Suppressor macrophage treated with lipopolysaccharide for 4 hours (primary cell): Measurements from ENCODE around the gene KAZALD1.
A peak's percentile ranks its signal among the peaks of the same experiment; 100 is the strongest.

Source experiments
- DNase-seq: peaks from one replicate; pipeline ENCODE4 v3.0.0-alpha.2; 2020

The KAZALD1 gene

GRCh38 chr10:101070098-101070497 is 8.3 kb downstream of the KAZALD1 start:
- DNase-seq: no peak

DNA sequence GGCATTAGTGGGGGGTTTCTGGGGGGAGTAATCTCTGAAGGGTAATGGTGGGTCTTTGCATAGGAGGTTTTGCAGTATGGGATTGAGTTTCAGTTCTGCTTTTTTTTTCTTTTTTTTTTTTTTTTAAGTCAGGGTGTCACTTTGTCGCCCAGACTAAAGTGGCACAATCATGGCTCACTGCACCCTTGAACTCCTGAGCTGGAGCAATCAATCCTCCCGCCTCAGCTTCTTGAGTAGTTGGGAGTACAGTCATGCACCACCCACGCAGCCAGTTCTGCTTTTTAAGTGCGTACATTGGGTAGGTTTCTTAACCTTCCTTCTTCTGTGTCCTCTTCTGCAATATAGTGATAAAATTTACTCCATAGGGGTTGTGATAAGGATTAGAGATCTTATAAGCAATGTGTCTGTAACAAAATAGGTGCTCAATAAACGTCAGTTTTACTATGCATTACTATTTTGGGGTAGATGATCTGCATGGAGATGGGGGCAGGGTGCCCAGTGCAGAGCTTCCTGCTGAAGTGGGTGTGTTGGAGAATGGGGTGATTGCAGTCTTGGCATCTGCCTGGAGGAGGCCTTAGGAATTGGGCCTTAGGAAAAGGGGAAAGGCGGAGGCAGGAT is 9.6 kb downstream of the KAZALD1 start:
- DNase-seq: peak; percentile 99

GRCh38 chr10:101071885-101072433 is 10.2 kb downstream of the KAZALD1 start:
- no peak for DNase-seq

DNA sequence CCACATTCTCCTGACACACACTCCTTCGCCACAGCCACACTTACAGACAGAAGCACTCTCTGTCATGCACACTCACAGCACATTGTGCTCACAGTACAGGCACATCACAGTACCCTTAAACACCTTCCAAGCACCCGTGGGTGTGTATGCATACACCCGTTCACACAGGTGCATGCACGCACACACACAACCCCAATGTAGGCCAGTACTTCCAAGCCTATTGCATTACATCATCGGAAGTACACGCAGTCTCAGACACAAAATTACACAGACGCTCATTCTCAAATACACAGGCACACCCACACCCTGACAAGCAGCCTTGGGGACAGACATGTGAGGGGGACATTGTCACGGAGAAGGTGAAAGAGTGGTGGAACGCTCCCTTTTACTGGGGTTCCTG is 11.1 kb downstream of the KAZALD1 start:
- no peak for DNase-seq

DNA sequence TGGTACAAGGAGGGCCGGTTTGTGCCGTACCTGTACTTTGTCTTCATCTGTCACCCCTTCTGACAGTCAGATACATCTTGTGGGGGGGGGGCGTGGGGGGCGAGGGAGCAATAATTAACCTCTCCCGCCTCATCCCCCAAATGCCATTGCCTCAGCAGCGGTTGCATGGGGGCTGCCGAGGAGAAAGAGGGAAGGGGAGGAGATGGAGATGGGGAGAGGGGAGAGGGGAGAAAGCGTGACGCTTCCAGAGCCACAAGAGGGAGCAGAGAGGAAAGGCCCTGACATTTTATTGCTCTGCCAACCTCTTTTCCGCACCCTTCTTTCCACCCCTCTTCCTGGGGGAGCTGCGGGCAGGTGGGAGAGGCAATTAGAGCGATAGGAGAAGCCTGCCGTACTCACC is 11.8 kb downstream of the KAZALD1 start:
- DNase-seq: no peak

DNA sequence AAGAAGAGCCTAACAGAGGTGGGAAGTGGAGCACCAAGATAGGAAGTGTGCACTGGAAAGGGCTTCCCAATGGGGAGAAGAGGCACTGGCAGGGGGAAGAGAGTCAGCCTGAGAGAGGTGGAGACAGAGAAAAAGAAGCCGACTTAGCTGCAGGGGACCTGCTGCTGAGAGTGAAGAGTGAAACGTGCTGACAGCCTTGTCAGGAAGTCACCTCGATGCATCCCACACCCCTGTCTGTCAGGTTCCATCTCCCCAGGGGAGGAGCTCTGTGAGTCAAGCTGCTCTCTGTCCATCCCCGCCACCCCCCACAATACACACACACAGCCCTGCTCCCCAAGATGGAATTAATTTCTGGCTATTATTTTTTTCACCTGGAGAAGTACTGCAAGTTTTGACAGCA is 14.0 kb downstream of the KAZALD1 start:
- DNase-seq: no peak

- DNase-seq: no peak
Measured at GRCh38 chr10:101076630-101077029, 14.8 kb downstream of the KAZALD1 start.

DNA sequence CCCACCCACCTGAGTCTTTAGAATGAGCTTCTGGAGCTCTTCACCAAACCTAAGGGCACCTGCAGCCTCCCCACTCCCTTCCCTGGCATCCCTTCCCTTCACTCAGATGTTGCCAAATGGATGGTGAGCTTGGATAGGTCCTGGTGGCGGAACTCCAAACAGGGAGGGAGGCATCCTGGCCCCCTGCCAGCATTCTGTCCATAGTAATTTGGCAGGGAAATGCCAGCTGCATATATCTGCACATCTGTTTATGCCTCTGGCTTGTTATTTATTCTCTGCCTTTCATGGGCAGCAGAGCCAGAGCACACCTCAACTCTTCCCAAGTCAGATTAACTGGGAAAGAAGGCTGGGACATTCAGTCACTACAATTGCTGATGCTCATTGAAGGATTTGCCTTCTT is 18.1 kb downstream of the KAZALD1 start:
- DNase-seq: no peak

DNA sequence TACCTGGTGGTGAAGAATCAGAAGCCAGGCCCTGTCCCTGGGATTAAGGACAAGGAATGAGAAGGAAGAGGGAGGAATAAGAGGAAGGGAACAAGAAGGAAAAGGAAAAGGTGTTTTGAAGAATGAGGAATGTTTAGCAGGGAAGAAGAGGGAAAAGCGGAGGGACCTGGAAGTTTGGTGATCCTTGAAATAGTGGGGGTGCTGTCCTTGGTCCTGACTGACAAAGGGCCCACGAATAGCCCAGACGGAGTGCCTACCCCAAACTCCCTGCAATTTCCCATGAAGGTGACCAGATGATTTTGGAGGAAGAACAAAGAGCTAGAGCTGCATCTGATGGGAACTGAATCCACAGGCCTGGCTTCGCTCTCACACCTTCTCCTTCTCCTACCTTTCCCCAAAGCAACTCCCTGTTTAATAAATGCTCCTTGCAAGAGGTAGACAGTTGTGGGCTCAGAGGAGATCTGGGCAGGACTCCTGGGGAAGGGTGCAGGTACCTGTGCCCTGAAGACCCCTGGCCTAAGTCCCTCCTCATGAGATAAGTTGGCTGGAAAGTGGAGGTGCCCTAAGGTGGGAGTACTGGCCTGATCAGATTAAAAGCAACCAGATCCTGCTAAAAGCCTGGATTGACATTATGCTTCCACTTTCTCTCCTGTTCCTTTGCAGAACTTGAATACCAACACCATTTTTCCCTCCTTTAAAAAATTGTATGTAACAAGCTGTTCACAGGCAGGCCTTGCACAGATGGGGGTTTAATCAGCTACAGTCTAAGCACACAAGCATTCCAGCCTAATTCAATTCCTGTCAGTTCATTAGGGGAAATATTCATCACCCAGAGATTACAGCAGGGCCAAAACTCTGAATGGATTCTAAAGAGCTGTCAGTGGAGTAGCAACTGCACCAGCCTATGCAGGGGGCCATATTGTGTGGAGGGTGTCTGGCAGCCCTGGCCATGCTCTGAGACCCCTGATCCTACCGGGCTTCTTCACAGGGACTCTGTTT is 19.4 kb downstream of the KAZALD1 start:
- no peak for DNase-seq

GRCh38 chr10:101085846-101086245 is 24.1 kb downstream of the KAZALD1 start:
- no peak for DNase-seq

- DNase-seq: no peak
Measured at GRCh38 chr10:101087376-101087775, 25.6 kb downstream of the KAZALD1 start.

DNA sequence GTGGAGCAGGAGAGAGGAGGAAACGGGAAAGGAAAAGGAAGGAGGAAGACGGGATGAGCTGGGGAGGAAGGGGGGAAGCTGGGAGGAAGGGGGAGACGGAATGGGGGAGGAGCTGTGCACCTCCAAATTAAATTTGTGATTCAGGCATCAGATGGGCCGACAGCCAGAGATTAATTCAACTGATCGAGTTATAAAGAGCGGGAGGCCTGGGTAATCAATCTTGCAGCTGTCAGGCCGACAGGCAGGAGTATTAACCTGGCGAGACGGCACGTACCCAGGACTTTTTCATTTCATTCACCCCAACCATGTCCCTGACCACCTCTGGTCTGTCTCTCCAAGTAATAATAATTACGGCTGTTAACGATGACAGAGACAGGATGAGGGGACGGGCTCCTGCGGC is 26.2 kb downstream of the KAZALD1 start:
- no peak for DNase-seq

DNA sequence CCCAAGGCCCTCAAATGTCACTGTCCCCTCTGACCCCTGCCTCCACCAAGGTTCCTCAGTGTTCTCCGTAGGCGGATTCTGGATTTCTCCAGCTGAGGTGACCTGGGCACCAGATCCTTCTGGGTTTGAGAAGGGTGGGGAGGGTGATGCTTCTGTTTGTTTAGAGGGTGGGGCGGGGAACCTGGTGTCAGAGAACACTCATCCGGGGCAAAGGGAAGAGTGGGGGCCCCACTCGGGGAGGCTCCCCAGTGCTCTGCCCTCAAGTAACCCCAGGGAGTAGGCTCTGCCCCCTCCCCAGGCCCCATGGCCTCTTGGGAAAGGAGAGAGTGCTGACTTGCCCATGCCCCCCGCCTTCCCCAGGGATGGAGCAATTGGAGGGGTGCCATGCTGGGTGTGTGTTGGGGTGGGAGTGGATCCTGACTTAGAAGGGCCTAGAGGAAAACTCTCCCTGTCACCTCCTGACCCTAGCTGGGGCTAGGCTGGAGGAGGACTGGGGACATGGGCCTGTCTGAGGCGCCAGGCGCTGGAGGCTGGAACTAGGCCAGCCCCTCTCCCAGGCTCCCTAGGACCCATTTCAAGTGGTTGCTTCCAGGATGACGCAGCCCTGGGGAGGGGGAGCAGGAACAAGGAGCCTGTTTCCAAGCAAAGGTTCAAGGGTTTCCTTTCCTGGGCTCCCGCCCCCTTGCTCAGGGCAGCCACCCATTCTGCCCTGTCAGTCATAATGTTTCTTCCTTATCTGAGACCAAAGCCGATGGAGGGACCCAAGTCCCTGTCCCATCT is 27.9 kb downstream of the KAZALD1 start:
- DNase-seq: no peak

GRCh38 chr10:101090597-101090996 is 28.8 kb downstream of the KAZALD1 start:
- DNase-seq: no peak

GRCh38 chr10:101091546-101092290 is 29.9 kb downstream of the KAZALD1 start:
- DNase-seq: no peak

DNA sequence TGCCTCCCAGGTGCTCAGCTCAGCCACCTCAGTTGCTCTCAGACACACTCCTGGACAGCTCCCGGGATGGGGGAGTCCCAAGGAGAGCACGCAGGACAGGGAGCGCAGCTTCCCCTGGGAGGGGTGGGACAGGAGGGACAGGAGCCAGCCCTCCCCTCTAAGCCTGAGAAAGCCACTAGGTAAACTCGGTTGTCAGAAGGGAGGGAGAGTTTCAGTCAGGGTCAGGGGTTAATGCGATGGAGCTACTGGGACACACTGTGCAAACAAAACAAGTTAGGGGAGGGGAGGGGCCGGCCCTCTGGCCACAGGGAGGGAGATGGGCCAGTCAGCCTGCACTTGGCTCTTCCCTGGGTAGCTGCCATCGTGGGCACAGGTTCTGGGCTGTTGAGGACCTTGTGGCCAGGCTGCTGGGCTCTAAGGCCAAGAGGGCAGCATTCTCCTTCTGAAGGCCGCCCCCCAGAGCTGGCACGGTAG is 31.1 kb downstream of the KAZALD1 start:
- DNase-seq: no peak

- DNase-seq: no peak
Measured at GRCh38 chr10:101094121-101094879, 32.5 kb downstream of the KAZALD1 start.

- DNase-seq: no peak
Measured at GRCh38 chr10:101095004-101095403, 33.2 kb downstream of the KAZALD1 start.

DNA sequence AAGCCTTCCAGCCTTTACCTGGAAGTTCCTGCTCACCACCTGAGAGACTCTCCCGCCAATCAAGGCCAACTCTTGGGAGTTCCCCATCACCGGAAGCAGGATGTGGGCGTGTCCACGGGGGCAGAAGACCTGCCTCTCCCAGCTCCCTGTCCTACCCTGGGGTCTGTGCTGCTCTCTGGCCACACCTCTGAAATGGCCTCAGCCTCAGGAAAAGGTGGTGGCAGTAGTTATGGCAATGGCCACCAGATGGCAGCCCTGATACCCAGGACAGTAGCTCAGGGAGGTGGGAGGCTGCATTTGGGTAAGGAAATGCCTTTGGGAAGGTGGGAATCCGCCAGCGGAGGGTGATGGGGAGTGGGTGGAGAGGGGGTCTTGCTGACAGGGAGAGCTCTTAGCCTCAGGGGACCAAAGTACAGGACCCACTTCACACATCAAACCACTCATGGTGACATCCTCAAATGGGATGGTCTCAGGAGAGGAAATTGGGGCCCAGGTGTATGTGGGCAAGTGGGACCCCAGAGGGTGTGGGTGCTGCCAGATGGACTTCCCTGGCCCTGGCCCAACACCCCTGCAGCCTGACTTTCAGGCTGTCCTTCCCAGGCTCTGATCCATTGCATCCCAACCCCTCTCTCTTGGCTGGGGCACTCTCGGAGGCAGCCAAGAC is 33.9 kb downstream of the KAZALD1 start:
- DNase-seq: peak; percentile 76

DNA sequence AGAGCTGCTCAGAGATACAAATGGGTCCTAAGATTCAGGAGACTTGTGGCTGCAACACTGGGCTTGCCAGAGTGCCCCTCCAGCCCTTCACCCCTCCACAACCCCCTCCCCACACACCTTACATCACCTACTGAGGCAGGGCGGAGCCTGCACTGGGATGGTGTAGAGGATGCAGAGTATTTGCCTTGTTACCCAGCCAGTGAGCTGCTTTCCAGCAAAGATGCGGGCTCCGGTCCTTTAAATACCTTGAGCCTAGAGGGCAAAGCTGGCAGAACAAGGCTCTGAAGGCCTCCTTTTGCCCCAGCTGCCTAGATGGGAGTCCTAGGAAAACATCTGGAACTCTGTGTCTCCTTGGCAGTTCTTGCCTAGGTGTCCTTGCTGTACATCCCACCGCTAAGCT is 34.6 kb downstream of the KAZALD1 start:
- no peak for DNase-seq

- no peak for DNase-seq
Measured at GRCh38 chr10:101097881-101098280, 36.1 kb downstream of the KAZALD1 start.
